GM18861 (cell line): ENCODE measurements around the gene SYNPO2.

Source experiments
- ATAC-seq: cut with Tn5 transposase; IDR thresholded peaks from one replicate; pipeline ENCODE4 v1.9.1; 2021; ENCODE audit not compliant: unreplicated experiment

The SYNPO2 gene, protein sequence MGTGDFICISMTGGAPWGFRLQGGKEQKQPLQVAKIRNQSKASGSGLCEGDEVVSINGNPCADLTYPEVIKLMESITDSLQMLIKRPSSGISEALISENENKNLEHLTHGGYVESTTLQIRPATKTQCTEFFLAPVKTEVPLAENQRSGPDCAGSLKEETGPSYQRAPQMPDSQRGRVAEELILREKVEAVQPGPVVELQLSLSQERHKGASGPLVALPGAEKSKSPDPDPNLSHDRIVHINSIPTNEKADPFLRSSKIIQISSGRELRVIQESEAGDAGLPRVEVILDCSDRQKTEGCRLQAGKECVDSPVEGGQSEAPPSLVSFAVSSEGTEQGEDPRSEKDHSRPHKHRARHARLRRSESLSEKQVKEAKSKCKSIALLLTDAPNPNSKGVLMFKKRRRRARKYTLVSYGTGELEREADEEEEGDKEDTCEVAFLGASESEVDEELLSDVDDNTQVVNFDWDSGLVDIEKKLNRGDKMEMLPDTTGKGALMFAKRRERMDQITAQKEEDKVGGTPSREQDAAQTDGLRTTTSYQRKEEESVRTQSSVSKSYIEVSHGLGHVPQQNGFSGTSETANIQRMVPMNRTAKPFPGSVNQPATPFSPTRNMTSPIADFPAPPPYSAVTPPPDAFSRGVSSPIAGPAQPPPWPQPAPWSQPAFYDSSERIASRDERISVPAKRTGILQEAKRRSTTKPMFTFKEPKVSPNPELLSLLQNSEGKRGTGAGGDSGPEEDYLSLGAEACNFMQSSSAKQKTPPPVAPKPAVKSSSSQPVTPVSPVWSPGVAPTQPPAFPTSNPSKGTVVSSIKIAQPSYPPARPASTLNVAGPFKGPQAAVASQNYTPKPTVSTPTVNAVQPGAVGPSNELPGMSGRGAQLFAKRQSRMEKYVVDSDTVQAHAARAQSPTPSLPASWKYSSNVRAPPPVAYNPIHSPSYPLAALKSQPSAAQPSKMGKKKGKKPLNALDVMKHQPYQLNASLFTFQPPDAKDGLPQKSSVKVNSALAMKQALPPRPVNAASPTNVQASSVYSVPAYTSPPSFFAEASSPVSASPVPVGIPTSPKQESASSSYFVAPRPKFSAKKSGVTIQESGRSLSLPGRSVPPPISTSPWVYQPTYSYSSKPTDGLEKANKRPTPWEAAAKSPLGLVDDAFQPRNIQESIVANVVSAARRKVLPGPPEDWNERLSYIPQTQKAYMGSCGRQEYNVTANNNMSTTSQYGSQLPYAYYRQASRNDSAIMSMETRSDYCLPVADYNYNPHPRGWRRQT

DNA sequence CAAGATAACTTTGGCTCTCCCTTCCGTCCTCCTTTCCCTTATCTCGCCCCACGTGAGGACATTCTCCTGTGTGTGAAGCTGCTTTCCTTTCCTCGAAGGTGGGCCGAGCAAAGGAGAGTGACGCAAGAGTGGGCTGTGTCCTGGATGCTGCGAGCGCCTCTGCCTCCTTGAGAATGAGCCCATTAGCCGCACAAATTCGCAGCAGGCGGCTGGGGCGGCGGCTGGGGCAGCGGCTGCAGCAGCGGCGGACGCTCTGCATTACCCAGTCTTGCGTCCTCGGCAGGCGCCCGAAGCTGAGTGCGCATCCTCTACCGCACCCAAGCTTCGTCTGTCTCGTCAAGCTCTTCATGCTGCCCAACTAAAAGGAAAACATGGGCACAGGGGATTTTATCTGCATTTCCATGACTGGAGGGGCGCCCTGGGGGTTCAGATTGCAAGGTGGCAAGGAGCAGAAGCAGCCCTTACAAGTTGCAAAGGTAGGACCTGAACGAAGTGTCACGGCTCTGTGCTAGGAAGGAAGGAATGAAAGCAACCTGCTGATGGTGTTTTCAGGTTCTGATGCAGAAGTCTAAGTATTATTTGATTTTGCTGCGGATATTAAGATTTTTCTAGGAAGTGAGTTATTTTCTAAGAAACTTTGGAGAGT, at the start of gene SYNPO2:
Gene SYNPO2 (plus strand): TSS at position 189 of the 646 bp plus-strand sequence. CDS start 183 bp downstream, at position 372.
- ATAC-seq = peak; percentile 50

DNA sequence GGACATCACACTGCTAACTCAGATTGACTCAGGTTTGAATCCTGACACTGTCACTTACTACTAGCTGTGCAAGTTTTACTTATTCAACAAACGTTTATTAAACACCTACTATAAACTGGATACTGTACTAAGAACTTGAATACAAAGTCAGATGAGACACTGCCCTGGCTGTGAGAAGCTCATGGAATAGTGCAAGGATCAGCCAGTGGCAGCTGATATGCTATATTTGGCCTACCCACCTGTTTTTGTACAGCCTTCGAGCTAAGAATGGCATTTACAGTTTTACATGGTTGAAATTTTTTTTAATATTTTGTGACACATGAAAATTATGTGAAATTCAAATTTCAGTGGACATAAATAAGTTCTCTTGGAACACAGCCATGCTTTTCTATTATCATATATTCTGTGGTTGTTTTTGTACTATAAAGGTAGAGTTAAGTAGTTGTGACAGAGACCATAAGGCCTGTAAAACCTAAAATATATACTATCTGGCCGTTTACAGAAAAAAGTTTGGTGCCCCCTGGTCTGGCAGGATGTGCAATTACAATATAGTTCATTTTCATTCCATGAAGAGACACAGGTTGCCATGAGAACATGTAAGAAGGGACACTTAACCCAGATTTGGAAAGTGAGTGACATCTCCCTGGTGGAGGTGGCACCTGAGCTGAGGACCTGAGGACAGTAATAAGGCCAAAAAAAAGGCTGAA, 49.3 kb upstream of the SYNPO2 start:
- no peak for ATAC-seq

GRCh38 chr4:118842055-118842454, 46.6 kb upstream of the SYNPO2 start:
- no peak for ATAC-seq

DNA sequence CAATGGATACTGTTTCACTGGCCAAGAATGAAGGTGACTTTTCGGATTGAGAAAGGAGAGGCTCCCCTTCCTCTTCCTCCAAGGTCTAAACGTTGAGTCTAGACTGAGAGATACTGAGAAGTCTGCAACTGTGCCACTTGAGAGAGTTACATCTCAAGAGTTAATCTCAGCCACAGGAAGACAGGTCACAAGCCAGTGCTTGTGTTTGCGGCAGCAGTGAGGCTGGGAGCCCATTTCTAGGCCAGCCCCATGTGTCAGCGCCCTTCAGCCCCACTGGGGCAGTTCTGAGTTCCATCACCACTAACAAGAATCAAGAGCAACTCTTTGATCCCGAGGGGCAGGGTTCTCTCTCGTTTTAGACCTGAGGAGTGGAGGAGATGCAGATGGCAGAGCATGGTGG, 45.4 kb upstream of the SYNPO2 start:
- ATAC-seq = no peak

GRCh38 chr4:118845552-118846050, 43.1 kb upstream of the SYNPO2 start:
- ATAC-seq = no peak

DNA sequence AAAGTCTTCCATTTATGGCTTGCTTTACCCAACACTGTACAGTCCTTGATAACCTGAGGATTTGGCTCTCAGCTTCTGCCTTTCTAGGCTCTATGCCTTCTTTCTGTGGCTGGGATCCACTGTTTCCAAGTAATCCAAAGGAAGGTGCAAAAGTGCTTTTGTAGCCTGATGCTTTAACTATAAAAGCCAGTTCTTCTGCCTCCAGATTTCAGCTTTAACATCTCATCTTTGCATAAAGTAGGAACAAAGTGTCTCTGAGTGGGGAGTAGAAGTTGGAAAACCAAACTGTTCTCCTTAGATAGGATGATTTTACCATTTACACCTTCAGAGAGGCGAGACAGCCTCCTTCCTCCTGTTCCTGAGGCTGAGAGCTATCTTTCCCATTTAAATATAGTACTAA, 41.7 kb upstream of the SYNPO2 start:
- no peak for ATAC-seq

DNA sequence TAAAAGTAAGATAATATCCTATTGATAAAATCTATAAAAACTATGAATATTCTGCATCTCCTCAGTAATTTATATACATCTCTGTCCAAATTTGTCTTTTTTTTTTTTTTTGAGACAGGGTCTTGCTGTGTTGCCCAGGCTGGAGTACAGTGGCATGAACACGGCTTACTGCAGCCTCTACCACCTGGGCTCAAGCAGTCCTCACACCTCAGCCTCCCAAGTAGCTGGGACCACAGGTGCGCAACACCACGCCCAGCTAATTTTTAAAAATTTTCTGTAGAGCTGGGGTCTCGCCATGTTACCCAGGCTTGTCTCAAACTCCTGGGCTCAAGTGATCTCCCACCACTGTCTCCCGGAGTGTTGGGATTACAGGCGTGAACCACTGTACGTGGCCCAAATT, 40.4 kb upstream of the SYNPO2 start:
- ATAC-seq = no peak

DNA sequence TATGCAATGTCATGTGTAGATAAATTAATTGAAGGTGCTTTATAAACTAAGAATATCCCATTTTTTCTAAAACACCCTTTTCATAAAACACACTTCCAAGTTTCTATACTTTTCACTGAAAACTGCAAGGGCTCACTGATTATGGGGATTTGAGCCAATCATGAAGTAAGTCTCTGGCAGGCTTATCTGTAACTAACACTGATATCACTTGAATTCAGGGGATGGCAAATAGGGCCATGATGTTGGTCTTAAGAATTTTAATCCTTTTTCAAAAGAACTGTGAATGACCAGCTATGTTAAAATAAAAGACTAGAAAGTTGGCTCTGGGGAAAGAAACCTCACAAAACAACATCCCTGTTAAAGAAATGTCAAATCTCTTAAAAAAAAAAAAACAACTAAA, 39.8 kb upstream of the SYNPO2 start:
- no peak for ATAC-seq

DNA sequence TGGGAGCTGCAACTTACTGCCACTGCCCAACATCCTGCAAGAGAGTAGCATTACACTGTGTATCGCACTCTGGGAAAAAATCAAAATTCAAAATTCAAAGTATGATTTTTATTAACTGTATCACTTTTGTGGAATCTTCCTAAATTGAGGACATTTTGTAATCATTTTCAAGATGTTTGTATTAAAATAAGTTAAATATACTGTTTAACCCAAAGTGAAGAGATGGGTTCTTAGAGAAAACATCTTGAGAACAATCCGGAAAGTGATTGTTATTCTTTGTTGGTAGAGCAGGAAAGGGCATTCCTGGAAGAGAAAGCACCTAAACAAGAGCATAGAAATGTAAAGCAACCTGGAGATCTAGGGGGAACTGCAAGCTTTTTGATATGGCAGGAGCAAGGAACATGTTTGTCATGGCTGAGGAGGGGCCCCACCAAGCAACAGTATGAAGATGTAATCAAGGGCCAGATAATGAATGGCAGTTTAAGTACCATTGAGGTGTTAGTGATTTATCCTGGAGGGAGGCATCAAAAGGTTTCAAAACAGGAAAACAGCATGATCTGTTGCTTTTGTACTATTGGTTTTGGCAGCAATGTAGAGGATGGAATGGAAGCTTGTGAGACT, 38.7 kb upstream of the SYNPO2 start:
- ATAC-seq = no peak

DNA sequence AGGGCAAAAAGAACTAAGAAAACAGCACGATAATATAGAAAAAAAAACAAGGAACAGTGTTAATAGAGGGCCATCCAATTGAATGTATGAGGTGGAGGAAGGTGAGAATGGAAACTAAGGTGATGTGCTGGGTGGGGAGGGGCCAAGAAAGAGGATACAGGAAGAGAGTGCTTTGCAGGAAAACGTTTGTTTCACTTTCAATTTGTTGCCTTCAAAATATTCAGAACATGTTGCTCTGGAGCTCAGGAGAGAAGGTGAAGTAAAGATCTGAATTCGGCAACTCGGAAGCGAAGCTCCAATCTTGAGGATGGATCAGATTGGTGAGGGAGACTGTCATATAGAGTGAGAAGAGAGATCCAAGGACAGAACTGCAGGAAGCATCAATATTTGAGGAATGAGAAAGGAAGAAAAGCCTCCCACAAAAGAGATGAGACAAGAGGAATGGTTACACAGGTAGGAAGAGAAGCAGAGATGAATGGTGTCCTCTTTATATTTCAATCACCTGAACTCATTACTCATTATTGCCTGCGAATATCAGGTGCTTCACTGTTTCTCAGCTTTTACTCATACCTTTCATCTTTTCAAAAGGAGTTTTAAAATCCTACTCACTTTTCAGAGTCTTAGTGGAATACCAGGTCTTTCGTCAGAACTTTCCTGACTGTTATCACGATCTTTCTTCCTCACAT, 38.0 kb upstream of the SYNPO2 start:
- ATAC-seq = peak; percentile 94

- ATAC-seq = no peak
These were observed 30.9 kb upstream of the SYNPO2 start for GRCh38 chr4:118857760-118858159.

GRCh38 chr4:118858779-118859178, 29.9 kb upstream of the SYNPO2 start:
- ATAC-seq = no peak

DNA sequence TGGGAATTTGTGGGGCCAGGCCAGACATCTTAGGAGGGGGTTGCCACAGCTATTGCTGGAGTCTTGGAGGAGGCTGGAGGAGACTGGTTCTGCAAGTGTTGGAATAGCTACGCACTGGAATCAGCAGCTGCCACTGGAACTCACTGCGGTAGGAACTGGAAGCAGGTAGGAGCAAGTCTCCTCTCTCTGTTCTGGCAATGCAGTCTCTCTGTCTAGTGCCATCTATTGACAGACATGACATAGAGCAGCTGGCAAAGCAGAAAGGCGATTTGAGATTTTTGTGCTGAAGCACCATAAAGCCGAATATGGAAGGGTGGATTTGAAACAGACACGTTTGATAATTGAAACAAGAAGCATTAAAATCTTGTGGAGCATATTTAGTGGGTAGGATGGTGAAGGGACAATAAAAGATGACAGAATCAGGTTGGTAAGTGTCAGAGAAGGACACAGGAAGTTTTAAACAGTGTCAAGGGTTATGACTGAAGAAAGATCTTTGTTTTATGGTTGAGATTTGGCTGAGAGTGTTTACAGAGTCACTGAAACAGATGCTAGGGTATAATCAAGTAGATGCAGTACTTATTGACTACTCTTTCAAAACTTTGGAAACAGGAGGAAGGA, 23.5 kb upstream of the SYNPO2 start:
- peak; percentile 88 for ATAC-seq

DNA sequence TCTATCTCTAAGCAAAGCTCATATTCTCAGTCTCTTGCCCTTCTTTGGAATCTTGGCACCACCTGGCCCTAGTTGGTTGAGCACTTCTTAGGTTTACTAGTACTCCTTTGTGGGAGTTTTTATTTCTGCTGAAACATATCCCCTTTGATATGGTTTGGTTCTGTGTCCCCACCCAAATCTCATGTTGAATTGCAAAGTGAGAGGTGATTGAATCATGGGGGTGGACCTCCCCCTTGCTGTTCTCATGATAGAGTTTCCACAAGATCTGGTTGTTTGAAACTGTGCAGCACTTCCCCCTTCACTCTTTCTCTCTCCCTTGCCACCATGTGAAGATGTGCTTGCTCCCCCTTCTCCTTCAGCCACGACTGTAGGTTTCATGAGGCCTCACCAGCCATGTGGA, 22.2 kb upstream of the SYNPO2 start:
- no peak for ATAC-seq

GRCh38 chr4:118867311-118868067, 21.2 kb upstream of the SYNPO2 start:
- ATAC-seq = no peak

- ATAC-seq = no peak
These were observed 18.8 kb upstream of the SYNPO2 start for GRCh38 chr4:118869808-118870342.

GRCh38 chr4:118872181-118872580, 16.5 kb upstream of the SYNPO2 start:
- no peak for ATAC-seq
